Brain microvascular endothelial cell (primary cell): ENCODE data around the gene F2RL1.
"Not testable (repeated sequence)": the region's sequence is repeated elsewhere in the genome, so short reads cannot be mapped to it uniquely, and the experiment has no call there.

Experiments
- DNase-seq: peaks from one replicate; pipeline ENCODE4 v3.0.0-alpha.2; 2020
- H3K27ac ChIP-seq: fragments of 250-450 bp; sonication (Bioruptor Pico); 2 replicates; pipeline ENCODE4 v1.5.1; 2020; ENCODE audit warnings: mild to moderate bottlenecking, moderate library complexity
- H3K27me3 ChIP-seq: fragments of 250-450 bp; sonication (Bioruptor Pico); replicated peaks from 2 replicates; pipeline ENCODE4 v1.5.1; 2020; ENCODE audit warnings: mild to moderate bottlenecking
- H3K36me3 ChIP-seq: fragments of 250-450 bp; sonication (Bioruptor Pico); replicated peaks from 2 replicates; pipeline ENCODE4 v1.5.1; 2020; ENCODE audit warnings: mild to moderate bottlenecking
- H3K4me3 ChIP-seq: 2 replicates; pipeline ENCODE4 v1.5.1; 2011; ENCODE audit warnings: low read depth, mild to moderate bottlenecking, control low read depth, low read length, moderate library complexity
- in situ Hi-C: cut with HindIII; loops from 2 replicates; pipeline ENCODE4 v1.10.0; 2017; ENCODE audit warnings: low sequenced_read_pairs, low pct_ligation_motif_present
- TF ChIP-seq, protein P1 (sequence below): IDR thresholded peaks from 2 replicates; pipeline ENCODE4 v1.5.1; 2011; ENCODE audit warnings: low read depth, mild to moderate bottlenecking, moderate library complexity, low read length, control low read depth, inconsistent platforms; ENCODE audit errors: missing control alignments

F2RL1 gene

DNA sequence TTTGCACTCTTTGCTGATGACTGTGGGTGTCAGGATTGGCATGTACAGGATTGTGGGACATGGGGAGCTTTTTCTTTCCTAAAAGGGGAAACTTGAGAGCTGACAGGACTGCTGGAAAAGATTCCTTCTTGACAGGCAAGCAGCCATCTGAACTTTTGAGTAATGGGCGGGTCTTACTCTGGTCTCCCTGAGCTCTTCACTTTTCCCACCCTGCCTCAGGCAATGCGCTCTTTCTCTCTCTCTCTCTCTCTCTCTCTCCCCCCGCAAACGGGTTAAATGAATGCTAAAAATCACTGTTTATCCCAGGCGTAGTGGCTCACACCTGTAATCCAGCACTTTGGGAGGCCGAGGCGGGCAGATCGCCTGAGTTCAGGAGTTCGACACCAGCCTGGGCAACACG, 37.1 kb upstream of the F2RL1 start:
- no peak overlapping the region for H3K4me3 ChIP-seq
- in situ Hi-C loops, result no loop called here
- TF ChIP-seq, protein P1, sequence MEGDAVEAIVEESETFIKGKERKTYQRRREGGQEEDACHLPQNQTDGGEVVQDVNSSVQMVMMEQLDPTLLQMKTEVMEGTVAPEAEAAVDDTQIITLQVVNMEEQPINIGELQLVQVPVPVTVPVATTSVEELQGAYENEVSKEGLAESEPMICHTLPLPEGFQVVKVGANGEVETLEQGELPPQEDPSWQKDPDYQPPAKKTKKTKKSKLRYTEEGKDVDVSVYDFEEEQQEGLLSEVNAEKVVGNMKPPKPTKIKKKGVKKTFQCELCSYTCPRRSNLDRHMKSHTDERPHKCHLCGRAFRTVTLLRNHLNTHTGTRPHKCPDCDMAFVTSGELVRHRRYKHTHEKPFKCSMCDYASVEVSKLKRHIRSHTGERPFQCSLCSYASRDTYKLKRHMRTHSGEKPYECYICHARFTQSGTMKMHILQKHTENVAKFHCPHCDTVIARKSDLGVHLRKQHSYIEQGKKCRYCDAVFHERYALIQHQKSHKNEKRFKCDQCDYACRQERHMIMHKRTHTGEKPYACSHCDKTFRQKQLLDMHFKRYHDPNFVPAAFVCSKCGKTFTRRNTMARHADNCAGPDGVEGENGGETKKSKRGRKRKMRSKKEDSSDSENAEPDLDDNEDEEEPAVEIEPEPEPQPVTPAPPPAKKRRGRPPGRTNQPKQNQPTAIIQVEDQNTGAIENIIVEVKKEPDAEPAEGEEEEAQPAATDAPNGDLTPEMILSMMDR, result no peak
- no peaks in the 10 kb centered on the region for H3K36me3 ChIP-seq
- no peaks in the 10 kb centered on the region for H3K27me3 ChIP-seq
- DNase-seq, result no peak
- H3K27ac ChIP-seq, result peak overlapping the region; percentile 75

DNA sequence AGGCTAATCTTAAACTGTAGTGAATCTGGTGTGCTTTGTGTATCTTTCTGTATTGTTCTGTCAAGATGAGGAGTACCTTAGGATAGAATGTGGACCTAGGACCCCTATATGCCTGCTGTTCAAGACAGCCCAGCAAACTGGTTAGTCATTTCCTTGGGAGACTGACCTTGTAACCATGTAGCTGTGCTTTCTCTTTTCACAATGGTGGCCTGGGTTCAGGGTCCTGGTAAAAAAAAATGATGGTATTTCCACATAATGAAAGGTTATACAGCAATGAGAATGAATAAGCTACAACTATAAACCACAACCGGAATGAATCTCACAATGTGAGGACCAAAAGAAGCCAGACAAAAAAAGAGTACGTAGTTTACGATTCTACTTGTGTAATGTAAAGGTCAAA, 36.4 kb upstream of the F2RL1 start:
- no peaks in the 10 kb centered on the region for H3K36me3 ChIP-seq
- in situ Hi-C loops, result no loop called here
- peak overlapping the region; percentile 75 for H3K27ac ChIP-seq
- H3K4me3 ChIP-seq, result no peak overlapping the region
- peak; percentile 81 for DNase-seq
- H3K27me3 ChIP-seq, result no peaks in the 10 kb centered on the region
- TF ChIP-seq, protein P1, result no peak

DNA sequence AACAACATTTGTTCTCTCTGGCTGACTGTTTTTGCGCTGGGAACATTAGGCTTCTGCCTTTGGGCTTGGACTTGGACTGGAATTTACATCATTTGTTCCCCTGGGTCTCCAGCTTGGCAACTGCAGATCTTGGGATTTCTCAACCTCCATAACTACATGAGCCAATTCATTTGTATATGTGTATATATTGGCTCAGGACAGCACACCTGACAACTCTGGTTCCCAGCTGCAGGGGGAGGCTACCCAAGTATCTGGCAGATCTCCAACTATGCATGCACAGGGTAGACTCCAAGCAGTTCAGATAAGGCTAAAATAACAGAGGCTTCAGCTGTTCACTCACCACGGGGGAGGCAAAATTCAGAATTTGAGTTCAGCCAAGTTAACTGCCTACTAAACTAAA, 31.6 kb upstream of the F2RL1 start:
- H3K36me3 ChIP-seq, result no peaks in the 10 kb centered on the region
- no peak overlapping the region for H3K4me3 ChIP-seq
- H3K27ac ChIP-seq, result peak overlapping the region; percentile 94
- in situ Hi-C loops, result no loop called here
- peak; percentile 96 for DNase-seq
- TF ChIP-seq, protein P1, result no peak
- no peaks in the 10 kb centered on the region for H3K27me3 ChIP-seq

- H3K36me3 ChIP-seq, result no peaks in the 10 kb centered on the region
- no peak for DNase-seq
- TF ChIP-seq, protein P1, result no peak
- no peak overlapping the region for H3K4me3 ChIP-seq
- in situ Hi-C loops, result no loop called here
- no peaks in the 10 kb centered on the region for H3K27me3 ChIP-seq
- H3K27ac ChIP-seq, result peak overlapping the region; percentile 94
Measured at GRCh38 chr5:76788362-76788761, 30.5 kb upstream of the F2RL1 start.

GRCh38 chr5:76789275-76789674, 29.6 kb upstream of the F2RL1 start:
- DNase-seq, H3K36me3 ChIP-seq, in situ Hi-C loops, H3K4me3 ChIP-seq, H3K27me3 ChIP-seq: not testable (repeated sequence)
- H3K27ac ChIP-seq, result peak overlapping the region; percentile 99

GRCh38 chr5:76789991-76790581, 28.7 kb upstream of the F2RL1 start:
- in situ Hi-C loops, result no loop called here
- Histone ChIP-seq H3K4me3 (no peak overlapping the region), H3K27ac (peak overlapping the region; percentile 99), H3K36me3 (no peaks in the 10 kb centered on the region), H3K27me3 (no peaks in the 10 kb centered on the region)
- TF ChIP-seq, protein P1, result no peak
- peak; percentile 62 for DNase-seq
